ENCODE results near the gene FOXN3. TPM values are rescaled to one million over a fixed set of nuclear protein-coding genes. Genes with fewer than 3 reads are reported as not detected.

The FOXN3 gene
- total and polyA plus RNA-seq, 10 of the 15 experiments (the other 5 are each of a cell fraction or from before 2014, with no cell fraction given), result 4.5 to 68.9 (median 29.7) TPM

DNA sequence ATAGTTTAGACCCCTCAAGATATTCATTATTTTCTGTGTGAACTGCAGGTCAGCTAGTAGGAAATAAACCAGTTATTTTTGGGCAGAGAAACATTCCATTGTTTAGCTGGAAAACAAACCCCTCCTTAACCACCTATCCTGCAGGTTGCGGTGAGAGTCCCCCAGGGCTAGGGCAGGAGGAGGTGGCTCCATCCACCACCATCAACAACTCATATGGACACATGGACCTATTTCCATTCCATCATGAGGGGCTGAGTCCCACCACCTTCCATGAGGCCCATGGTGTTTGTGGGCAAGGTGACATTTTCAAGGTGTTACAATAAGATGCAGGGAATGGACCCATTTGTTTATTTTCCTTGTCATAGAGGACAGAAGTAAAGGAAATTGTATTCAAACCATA, 160.1 kb downstream of the FOXN3 start:
- no peak for FAIRE-seq
- Histone ChIP-seq H3K9me3 (replicated peaks; ENCODE audit: control insufficient read depth, insufficient read depth, low read length) (no peaks in the 10 kb centered on the region; the same call in 2 of the 3 replicates), H3K4me3 (no peak overlapping the region), H3K79me2 (ENCODE audit: control insufficient read depth, insufficient read depth, low read length) (no peaks in the 10 kb centered on the region), H3K4me2 (ENCODE audit: control insufficient read depth, insufficient read depth) (no peak overlapping the region), H4K20me1 (ENCODE audit: control insufficient read depth, insufficient read depth) (no peaks in the 10 kb centered on the region), H3K27me3 (replicated peaks in 1 of 2; ENCODE audit: control insufficient read depth in 2 of 2, insufficient read depth in 2 of 2, low read length in 1 of 2) (no peaks in the 10 kb centered on the region), H3K36me3 (ENCODE audit: control insufficient read depth in 2 of 2, insufficient read depth in 2 of 2, low read length in 1 of 2) (peaks cover 3 to 9% of the 10 kb centered on the region in 2 experiments; a peak in 3 of 4 replicates), H2AFZ (ENCODE audit: control insufficient read depth, low read depth, low read length) (no peak overlapping the region), H3K27ac (ENCODE audit: control insufficient read depth, insufficient read depth) (no peak overlapping the region), H3K9ac (ENCODE audit: control insufficient read depth, insufficient read depth, low read length) (no peak overlapping the region), H3K4me1 (ENCODE audit: control insufficient read depth, insufficient read depth, low read length) (no peaks in the 10 kb centered on the region)
- ChIA-PET RAD21 (ENCODE audit: unreplicated experiment) (interaction anchor here (0.6 kb wide), 1 partner anchor 83 kb away, joined by 3 read pairs; no protein-coding TSS in a partner anchor), POLR2A (no interaction called here), CTCF (interaction anchor here (0.7 to 1.1 kb wide), 2 partner anchors 13 to 158 kb away, joined by 3 read pairs; no protein-coding TSS in a partner anchor), SMC1A (ENCODE audit: uncharacterized antibody, unreplicated experiment) (no interaction called here)
- no peak for ATAC-seq
- WGBS (ENCODE audit: insufficient coverage, insufficient replicate concordance, low lambda C conversion rate, missing lambda C conversion rate), result 100% methylated on average over 1 of the region's 1 CpG
- in situ Hi-C loops (cut with MboI), result no loop called here
- intact Hi-C loops (cut with micrococcal nuclease; ENCODE audit: unreplicated experiment), result no loop called here
- no TSS peak for BruUV-seq (replicated peaks)
- DNase-seq (ENCODE audit: low read depth, low spot score), result no peak
- no peak for TF ChIP-seq ZZZ3 (IDR thresholded peaks at IDR 0.05; ENCODE audit: control insufficient read depth, insufficient read length, low read depth)
- no peak for TF ChIP-seq NR2F1 (conservative IDR thresholded peaks at IDR 0.05)
- no peak for TF ChIP-seq MXI1 (IDR thresholded peaks at IDR 0.05; ENCODE audit: low read depth, low read length)
- TF ChIP-seq IRF4 (IDR thresholded peaks at IDR 0.05; ENCODE audit: low read depth, low read length), result no peak
- TF ChIP-seq HDAC6 (IDR thresholded peaks at IDR 0.05; ENCODE audit: unreplicated experiment), result no peak
- TF ChIP-seq SUPT20H (IDR thresholded peaks at IDR 0.05; ENCODE audit: borderline replicate concordance, control insufficient read depth, low read depth, low read length), result no peak
- no peak for TF ChIP-seq TAF1 (IDR thresholded peaks at IDR 0.05; ENCODE audit: borderline replicate concordance, low read depth, low read length)
- TF ChIP-seq, protein P1, sequence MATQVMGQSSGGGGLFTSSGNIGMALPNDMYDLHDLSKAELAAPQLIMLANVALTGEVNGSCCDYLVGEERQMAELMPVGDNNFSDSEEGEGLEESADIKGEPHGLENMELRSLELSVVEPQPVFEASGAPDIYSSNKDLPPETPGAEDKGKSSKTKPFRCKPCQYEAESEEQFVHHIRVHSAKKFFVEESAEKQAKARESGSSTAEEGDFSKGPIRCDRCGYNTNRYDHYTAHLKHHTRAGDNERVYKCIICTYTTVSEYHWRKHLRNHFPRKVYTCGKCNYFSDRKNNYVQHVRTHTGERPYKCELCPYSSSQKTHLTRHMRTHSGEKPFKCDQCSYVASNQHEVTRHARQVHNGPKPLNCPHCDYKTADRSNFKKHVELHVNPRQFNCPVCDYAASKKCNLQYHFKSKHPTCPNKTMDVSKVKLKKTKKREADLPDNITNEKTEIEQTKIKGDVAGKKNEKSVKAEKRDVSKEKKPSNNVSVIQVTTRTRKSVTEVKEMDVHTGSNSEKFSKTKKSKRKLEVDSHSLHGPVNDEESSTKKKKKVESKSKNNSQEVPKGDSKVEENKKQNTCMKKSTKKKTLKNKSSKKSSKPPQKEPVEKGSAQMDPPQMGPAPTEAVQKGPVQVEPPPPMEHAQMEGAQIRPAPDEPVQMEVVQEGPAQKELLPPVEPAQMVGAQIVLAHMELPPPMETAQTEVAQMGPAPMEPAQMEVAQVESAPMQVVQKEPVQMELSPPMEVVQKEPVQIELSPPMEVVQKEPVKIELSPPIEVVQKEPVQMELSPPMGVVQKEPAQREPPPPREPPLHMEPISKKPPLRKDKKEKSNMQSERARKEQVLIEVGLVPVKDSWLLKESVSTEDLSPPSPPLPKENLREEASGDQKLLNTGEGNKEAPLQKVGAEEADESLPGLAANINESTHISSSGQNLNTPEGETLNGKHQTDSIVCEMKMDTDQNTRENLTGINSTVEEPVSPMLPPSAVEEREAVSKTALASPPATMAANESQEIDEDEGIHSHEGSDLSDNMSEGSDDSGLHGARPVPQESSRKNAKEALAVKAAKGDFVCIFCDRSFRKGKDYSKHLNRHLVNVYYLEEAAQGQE (IDR thresholded peaks at IDR 0.05; ENCODE audit: low read depth, low read length), result no peak
- no peak for TF ChIP-seq MEF2A (IDR thresholded peaks at IDR 0.05; ENCODE audit: insufficient read depth, low read depth, low read length)
- TF ChIP-seq CHD4 (IDR thresholded peaks at IDR 0.05), result no peak
- no peak for TF ChIP-seq ZNF384 (IDR thresholded peaks at IDR 0.05; ENCODE audit: borderline replicate concordance, low read depth, low read length)
- TF ChIP-seq SIX5 (IDR thresholded peaks at IDR 0.05; ENCODE audit: low read depth, low read length, severe bottlenecking), result no peak
- TF ChIP-seq CHD1 (IDR thresholded peaks at IDR 0.05; ENCODE audit: low read depth, low read length), result no peak
- TF ChIP-seq PRDM15 (CRISPR knock-in tag; IDR thresholded peaks at IDR 0.05), result no peak
- TF ChIP-seq KLF5 (IDR thresholded peaks at IDR 0.05; ENCODE audit: partially characterized antibody), result no peak
- TF ChIP-seq PAX8 (IDR thresholded peaks at IDR 0.05), result no peak
- TF ChIP-seq CEBPB (IDR thresholded peaks at IDR 0.05; ENCODE audit: borderline replicate concordance in 1 of 2, low read depth in 2 of 2, low read length in 2 of 2), result no peak
